Hepatocyte (in vitro differentiated cells): Measurements from ENCODE around the gene KCNJ1. TPM values are rescaled to one million over a fixed set of nuclear protein-coding genes. Genes with fewer than 3 reads are reported as not detected.

Experiments used
- DNase-seq: peaks from one replicate; pipeline ENCODE4 v3.0.0-alpha.2; 2016; ENCODE audit warnings: low spot score
- H2AFZ ChIP-seq: fragments of 200-600 bp; sonication (generic); 2 replicates; pipeline ENCODE4 v1.6.0; 2016; ENCODE audit warnings: antibody characterized with exemption, mild to moderate bottlenecking
- H3K27ac ChIP-seq: fragments of 200-600 bp; sonication (generic); 2 replicates; pipeline ENCODE4 v1.5.1; 2016; ENCODE audit warnings: mild to moderate bottlenecking
- H3K27me3 ChIP-seq: fragments of 200-600 bp; sonication (generic); 2 replicates; pipeline ENCODE4 v1.6.1; 2016
- H3K36me3 ChIP-seq: fragments of 200-600 bp; sonication (generic); replicated peaks from 2 replicates; pipeline ENCODE4 v1.5.1; 2016; ENCODE audit warnings: low read depth; ENCODE audit not compliant: insufficient read depth
- H3K4me1 ChIP-seq: fragments of 200-600 bp; sonication (generic); 2 replicates; pipeline ENCODE4 v1.5.1; 2016; ENCODE audit warnings: mild to moderate bottlenecking, moderate library complexity; ENCODE audit not compliant: insufficient read depth
- H3K4me2 ChIP-seq: fragments of 200-600 bp; sonication (generic); 2 replicates; pipeline ENCODE4 v1.6.0; 2016
- H3K4me3 ChIP-seq: fragments of 200-600 bp; sonication (generic); 2 replicates; pipeline ENCODE4 v1.5.1; 2016; ENCODE audit warnings: mild to moderate bottlenecking
- H3K79me2 ChIP-seq: fragments of 200-600 bp; sonication (generic); 2 replicates; pipeline ENCODE4 v1.6.0; 2017; ENCODE audit warnings: mild to moderate bottlenecking
- H3K9me2 ChIP-seq: fragments of 200-600 bp; sonication (generic); replicated peaks from 2 replicates; pipeline ENCODE4 v1.6.0; 2017; ENCODE audit warnings: mild to moderate bottlenecking; ENCODE audit not compliant: insufficient read depth
- H3K9me3 ChIP-seq: fragments of 200-600 bp; sonication (generic); 2 replicates; pipeline ENCODE4 v1.5.1; 2016; ENCODE audit warnings: low read depth, mild to moderate bottlenecking
- H4K20me1 ChIP-seq: fragments of 200-600 bp; sonication (generic); 2 replicates; pipeline ENCODE4 v1.6.0; 2016; ENCODE audit warnings: mild to moderate bottlenecking; ENCODE audit not compliant: insufficient read depth, poor library complexity, severe bottlenecking
- EZH2 ChIP-seq: fragments of 200-600 bp; sonication (generic); IDR thresholded peaks from 2 replicates; pipeline ENCODE4 v1.6.1; 2016; ENCODE audit warnings: antibody characterized with exemption, mild to moderate bottlenecking, borderline replicate concordance
- EZH2phosphoT487 ChIP-seq: fragments of 200-600 bp; sonication (generic); IDR thresholded peaks from one replicate; pipeline ENCODE4 v1.6.1; 2018; ENCODE audit warnings: antibody characterized with exemption, mild to moderate bottlenecking, low read depth, moderate library complexity; ENCODE audit not compliant: unreplicated experiment, severe bottlenecking
- WGBS: methylation state at CpG from one replicate; pipeline ENCODE4 v1.1.6; 2016; ENCODE audit warnings: low lambda C conversion rate; ENCODE audit errors: missing lambda C conversion rate; 5-methylcytosine and 5-hydroxymethylcytosine counted together
- polyA plus RNA-seq: library from polyadenylated mRNA; unstranded; fragments of >200 nt; fragmentation: Nextera tagmentation; extraction: Ambion mirVana; gene quantifications from 2 replicates; pipeline ENCODE4 v1.2.1, GENCODE V29; 2016
- total RNA-seq: library from RNA; depleted of rRNA; stranded (reverse); fragments of >200 nt; gene quantifications from 2 replicates; pipeline ENCODE4 v1.2.3, GENCODE V29; 2014
- TF ChIP-seq, protein P1 (sequence below): fragments of 200-600 bp; sonication (generic); IDR thresholded peaks from 2 replicates; pipeline ENCODE4 v1.5.1; 2016; ENCODE audit warnings: antibody characterized with exemption, mild to moderate bottlenecking; ENCODE audit not compliant: poor library complexity

Gene KCNJ1
- total RNA-seq (not detected in 2 replicates), polyA plus RNA-seq (not detected in 2 replicates)

GRCh38 chr11:128867277-128867676 is at the start of gene KCNJ1:
TSS of gene KCNJ1 (minus strand) at chr11:128867296. CDS start at chr11:128840243, 27,053 bp downstream.
- H3K27ac ChIP-seq = no peak within 1 kb of the TSS
- no peaks in the 10 kb centered on the region for H3K79me2 ChIP-seq
- no peak within 1 kb of the TSS for H3K4me3 ChIP-seq
- no peaks in the 10 kb centered on the region for H3K9me3 ChIP-seq
- DNase-seq = no peak
- H3K9me2 ChIP-seq = no peaks in the 10 kb centered on the region
- WGBS = 82% methylated on average over 8 of the region's 8 CpGs
- peaks cover 9% of the 10 kb centered on the region for H3K27me3 ChIP-seq
- H4K20me1 ChIP-seq = no peaks in the 10 kb centered on the region
- H3K4me1 ChIP-seq = peaks cover 4% of the 10 kb centered on the region
- H3K36me3 ChIP-seq = no peaks in the 10 kb centered on the region
- H3K4me2 ChIP-seq = no peak within 1 kb of the TSS
- H2AFZ ChIP-seq = no peak within 1 kb of the TSS
- TF ChIP-seq, protein P1, sequence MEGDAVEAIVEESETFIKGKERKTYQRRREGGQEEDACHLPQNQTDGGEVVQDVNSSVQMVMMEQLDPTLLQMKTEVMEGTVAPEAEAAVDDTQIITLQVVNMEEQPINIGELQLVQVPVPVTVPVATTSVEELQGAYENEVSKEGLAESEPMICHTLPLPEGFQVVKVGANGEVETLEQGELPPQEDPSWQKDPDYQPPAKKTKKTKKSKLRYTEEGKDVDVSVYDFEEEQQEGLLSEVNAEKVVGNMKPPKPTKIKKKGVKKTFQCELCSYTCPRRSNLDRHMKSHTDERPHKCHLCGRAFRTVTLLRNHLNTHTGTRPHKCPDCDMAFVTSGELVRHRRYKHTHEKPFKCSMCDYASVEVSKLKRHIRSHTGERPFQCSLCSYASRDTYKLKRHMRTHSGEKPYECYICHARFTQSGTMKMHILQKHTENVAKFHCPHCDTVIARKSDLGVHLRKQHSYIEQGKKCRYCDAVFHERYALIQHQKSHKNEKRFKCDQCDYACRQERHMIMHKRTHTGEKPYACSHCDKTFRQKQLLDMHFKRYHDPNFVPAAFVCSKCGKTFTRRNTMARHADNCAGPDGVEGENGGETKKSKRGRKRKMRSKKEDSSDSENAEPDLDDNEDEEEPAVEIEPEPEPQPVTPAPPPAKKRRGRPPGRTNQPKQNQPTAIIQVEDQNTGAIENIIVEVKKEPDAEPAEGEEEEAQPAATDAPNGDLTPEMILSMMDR = no peak
- TF ChIP-seq EZH2phosphoT487 (no peak), EZH2 (no peak)

GRCh38 chr11:128916681-128917080 is 49.6 kb upstream of the KCNJ1 start:
- Histone ChIP-seq H2AFZ (no peak overlapping the region), H3K27me3 (no peaks in the 10 kb centered on the region), H3K36me3 (no peaks in the 10 kb centered on the region), H3K9me3 (no peaks in the 10 kb centered on the region), H3K79me2 (no peaks in the 10 kb centered on the region), H3K9me2 (no peaks in the 10 kb centered on the region), H4K20me1 (no peaks in the 10 kb centered on the region), H3K27ac (no peak overlapping the region), H3K4me3 (no peak overlapping the region), H3K4me1 (no peaks in the 10 kb centered on the region), H3K4me2 (no peak overlapping the region)
- TF ChIP-seq, protein P1 = no peak
- TF ChIP-seq EZH2 (no peak), EZH2phosphoT487 (no peak)
- WGBS = 90% methylated on average over 2 of the region's 2 CpGs
- no peak for DNase-seq

- Histone ChIP-seq H3K4me1 (no peaks in the 10 kb centered on the region), H2AFZ (no peak overlapping the region), H3K36me3 (no peaks in the 10 kb centered on the region), H3K9me2 (no peaks in the 10 kb centered on the region), H3K9me3 (no peaks in the 10 kb centered on the region), H3K27ac (no peak overlapping the region), H3K4me3 (no peak overlapping the region), H3K4me2 (no peak overlapping the region), H3K27me3 (no peaks in the 10 kb centered on the region), H3K79me2 (no peaks in the 10 kb centered on the region), H4K20me1 (no peaks in the 10 kb centered on the region)
- no peak for DNase-seq
- TF ChIP-seq, protein P1 = no peak
- TF ChIP-seq EZH2phosphoT487 (no peak), EZH2 (no peak)
- 67% methylated on average over 3 of the region's 3 CpGs for WGBS
Observed at GRCh38 chr11:128916037-128916572, 49.0 kb upstream of the KCNJ1 start.
